Activated CD4-positive, alpha-beta T cell treated with anti-CD3 and anti-CD28 coated beads, Interleukin-10, Interleukin-2, amounts not matched to agents 100 ng/mL and 50 ng/mL, durations not matched to agents 16 hours and 8 hours (primary cell): ENCODE measurements around the gene CSNK2A1.

Experiments
- DNase-seq: peaks from one replicate; pipeline ENCODE4 v3.0.0-alpha.2; 2020

The CSNK2A1 gene

DNA sequence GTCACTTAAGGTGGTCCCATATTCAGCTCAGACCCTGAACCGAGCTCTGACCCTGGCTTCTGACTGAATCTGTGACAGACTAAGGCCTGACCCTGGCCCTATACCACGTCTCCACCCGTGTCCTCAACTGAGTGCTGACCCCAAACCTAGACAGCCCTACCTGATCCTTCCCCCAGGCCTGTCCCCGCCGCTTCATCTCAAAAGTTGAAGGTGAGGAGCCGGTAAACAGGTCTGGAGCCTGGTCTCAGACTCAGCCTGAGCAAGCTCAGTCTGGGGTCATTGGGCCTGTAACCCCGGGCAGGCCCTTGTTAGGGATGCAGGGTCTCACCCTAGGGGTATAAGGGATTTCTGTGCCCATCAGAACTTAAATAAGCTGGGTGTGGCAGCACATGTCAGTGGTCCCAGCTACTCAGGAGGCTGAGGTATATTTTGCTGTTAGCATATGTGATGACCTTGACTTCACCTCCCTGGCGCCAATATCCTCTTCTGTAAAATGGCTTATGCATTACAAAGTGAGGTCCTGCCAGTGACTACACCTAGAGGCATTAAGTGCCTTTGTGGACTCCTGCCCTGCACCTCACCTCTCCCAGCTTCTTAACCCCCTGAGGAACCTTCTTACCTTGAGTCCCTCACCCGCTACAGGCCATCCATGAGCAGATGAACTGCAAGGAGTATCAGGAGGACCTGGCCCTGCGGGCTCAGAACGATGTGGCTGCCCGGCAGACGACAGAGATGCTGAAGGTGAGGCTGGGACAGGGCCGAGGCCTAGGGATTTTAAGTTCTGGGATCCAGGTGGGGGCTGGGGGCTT is 115.5 kb downstream of the CSNK2A1 start:
- no peak for DNase-seq

DNA sequence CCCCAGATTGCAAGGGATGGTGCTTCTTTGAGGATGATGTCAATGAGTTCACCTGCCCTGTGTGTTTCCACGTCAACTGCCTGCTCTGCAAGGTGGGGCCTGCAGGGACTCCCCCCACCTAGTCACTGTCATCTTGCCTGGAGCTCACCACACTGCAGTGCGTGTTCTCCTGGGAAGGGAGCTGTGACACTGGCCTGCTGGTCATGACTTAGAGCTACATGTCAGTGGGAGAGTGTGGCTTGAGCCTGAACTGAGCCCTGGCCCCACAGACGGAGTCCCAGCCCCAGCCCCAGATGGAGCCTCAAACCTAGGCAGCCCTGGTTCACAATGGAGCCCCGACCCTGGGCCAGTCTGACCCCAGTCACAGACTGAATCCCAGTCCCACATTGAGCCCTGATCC is 116.2 kb downstream of the CSNK2A1 start:
- DNase-seq = no peak

GRCh38 chr20:426566-426965 is 117.0 kb downstream of the CSNK2A1 start:
- no peak for DNase-seq
